Measurements from ENCODE around the gene IER5. TPM values are rescaled to one million over a fixed set of nuclear protein-coding genes. Genes with fewer than 3 reads are reported as not detected.

Gene IER5
- total and polyA plus RNA-seq, 2 of the 13 experiments (the other 11 are each of a cell fraction or from before 2014, with no cell fraction given) = 2.5 to 3.5 TPM

DNA sequence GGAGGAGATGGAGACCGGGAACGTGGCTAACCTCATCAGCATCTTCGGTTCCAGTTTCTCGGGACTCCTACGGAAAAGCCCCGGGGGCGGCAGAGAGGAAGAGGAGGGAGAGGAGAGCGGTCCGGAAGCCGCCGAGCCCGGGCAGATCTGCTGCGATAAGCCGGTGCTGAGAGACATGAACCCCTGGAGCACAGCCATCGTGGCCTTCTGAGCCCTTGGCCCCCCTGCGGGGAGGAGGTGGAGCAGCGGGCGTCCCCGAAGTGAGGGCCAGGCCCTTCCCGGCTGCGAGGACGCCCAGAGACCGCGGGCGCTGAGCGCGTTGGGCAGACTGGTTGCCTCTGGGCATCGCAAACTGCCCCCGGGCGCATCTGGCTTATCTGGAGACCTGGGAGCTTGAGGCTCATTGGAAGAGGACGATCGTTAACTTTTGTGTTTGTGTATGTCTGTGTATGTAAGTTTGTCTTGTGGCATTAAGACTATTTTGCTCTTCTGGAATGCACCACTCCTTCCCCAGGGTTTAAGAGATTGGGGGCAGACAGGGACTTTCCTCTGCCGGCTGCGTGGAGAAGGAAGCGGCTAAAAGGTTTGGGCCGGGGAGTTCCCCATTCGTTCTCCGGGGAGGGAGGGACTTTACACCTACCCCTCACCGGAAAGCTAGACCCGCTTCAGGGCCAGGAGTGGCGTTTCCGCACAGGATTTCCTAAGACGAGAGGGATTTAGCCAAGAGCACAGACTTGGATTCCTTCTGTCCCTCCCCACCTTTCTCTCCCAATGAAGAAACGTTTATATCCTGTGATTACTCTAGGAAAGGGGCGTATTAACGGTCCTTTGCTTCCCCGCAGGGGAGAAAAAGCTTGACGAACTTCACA lies 1.4 kb downstream of the IER5 start (continued):
- TF ChIP-seq TFAP4 (IDR thresholded peaks at IDR 0.05; ENCODE audit: borderline replicate concordance, low read depth) (no peak), KDM5A (IDR thresholded peaks at IDR 0.05; ENCODE audit: borderline replicate concordance, low read length) (no peak), ZSCAN20 (CRISPR knock-in tag; IDR thresholded peaks at IDR 0.05; ENCODE audit: borderline replicate concordance) (no peak), HOXA9 (CRISPR knock-in tag; IDR thresholded peaks at IDR 0.05; ENCODE audit: borderline replicate concordance) (no peak), JUNB (CRISPR knock-in tag; IDR thresholded peaks at IDR 0.05; ENCODE audit: borderline replicate concordance) (no peak), ISL2 (CRISPR knock-in tag; IDR thresholded peaks at IDR 0.05) (no peak), GLI4 (CRISPR knock-in tag; IDR thresholded peaks at IDR 0.05; ENCODE audit: borderline replicate concordance) (no peak), ATF7 (IDR thresholded peaks at IDR 0.05) (no peak), ATF7 (CRISPR knock-in tag; IDR thresholded peaks at IDR 0.05) (no peak), TFDP2 (CRISPR knock-in tag; IDR thresholded peaks at IDR 0.05) (no peak), ZC3H13 (CRISPR knock-in tag; IDR thresholded peaks at IDR 0.05) (peak; percentile 39), ZNF574 (CRISPR knock-in tag; IDR thresholded peaks at IDR 0.05) (peak; percentile 14; the same call in 1 of the 2 replicates), ZNF749 (CRISPR knock-in tag; IDR thresholded peaks at IDR 0.05; ENCODE audit: borderline replicate concordance) (no peak), KLF13 (CRISPR knock-in tag; IDR thresholded peaks at IDR 0.05) (no peak), ARNTL (CRISPR knock-in tag; IDR thresholded peaks at IDR 0.05) (no peak; the same call in 1 of the 2 replicates), MIXL1 (CRISPR knock-in tag; IDR thresholded peaks at IDR 0.05) (no peak), BATF2 (CRISPR knock-in tag; IDR thresholded peaks at IDR 0.05) (no peak)
- TF ChIP-seq, protein P1, sequence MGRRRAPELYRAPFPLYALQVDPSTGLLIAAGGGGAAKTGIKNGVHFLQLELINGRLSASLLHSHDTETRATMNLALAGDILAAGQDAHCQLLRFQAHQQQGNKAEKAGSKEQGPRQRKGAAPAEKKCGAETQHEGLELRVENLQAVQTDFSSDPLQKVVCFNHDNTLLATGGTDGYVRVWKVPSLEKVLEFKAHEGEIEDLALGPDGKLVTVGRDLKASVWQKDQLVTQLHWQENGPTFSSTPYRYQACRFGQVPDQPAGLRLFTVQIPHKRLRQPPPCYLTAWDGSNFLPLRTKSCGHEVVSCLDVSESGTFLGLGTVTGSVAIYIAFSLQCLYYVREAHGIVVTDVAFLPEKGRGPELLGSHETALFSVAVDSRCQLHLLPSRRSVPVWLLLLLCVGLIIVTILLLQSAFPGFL (CRISPR knock-in tag; IDR thresholded peaks at IDR 0.05) = no peak
- TF ChIP-seq, protein P2, sequence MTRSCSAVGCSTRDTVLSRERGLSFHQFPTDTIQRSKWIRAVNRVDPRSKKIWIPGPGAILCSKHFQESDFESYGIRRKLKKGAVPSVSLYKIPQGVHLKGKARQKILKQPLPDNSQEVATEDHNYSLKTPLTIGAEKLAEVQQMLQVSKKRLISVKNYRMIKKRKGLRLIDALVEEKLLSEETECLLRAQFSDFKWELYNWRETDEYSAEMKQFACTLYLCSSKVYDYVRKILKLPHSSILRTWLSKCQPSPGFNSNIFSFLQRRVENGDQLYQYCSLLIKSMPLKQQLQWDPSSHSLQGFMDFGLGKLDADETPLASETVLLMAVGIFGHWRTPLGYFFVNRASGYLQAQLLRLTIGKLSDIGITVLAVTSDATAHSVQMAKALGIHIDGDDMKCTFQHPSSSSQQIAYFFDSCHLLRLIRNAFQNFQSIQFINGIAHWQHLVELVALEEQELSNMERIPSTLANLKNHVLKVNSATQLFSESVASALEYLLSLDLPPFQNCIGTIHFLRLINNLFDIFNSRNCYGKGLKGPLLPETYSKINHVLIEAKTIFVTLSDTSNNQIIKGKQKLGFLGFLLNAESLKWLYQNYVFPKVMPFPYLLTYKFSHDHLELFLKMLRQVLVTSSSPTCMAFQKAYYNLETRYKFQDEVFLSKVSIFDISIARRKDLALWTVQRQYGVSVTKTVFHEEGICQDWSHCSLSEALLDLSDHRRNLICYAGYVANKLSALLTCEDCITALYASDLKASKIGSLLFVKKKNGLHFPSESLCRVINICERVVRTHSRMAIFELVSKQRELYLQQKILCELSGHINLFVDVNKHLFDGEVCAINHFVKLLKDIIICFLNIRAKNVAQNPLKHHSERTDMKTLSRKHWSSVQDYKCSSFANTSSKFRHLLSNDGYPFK (CRISPR knock-in tag; IDR thresholded peaks at IDR 0.05; ENCODE audit: borderline replicate concordance) = peak; percentile 49; the same call in 1 of the 2 replicates
